GM19372 (cell line): ENCODE measurements around the gene DLGAP1.
"Not testable (repeated sequence)": the region's sequence is repeated elsewhere in the genome, so short reads cannot be mapped to it uniquely, and the experiment has no call there.

ENCODE experiments used
- ATAC-seq: cut with Tn5 transposase; IDR thresholded peaks from one replicate; pipeline ENCODE4 v1.9.1; 2021; ENCODE audit warnings: mild to moderate bottlenecking, low read depth, moderate library complexity; ENCODE audit not compliant: unreplicated experiment

DLGAP1 gene

GRCh38 chr18:3713708-3714107 lies 741.4 kb downstream of the DLGAP1 start:
- no peak for ATAC-seq

GRCh38 chr18:3713166-3713565 lies 741.9 kb downstream of the DLGAP1 start:
- ATAC-seq, result no peak

- no peak for ATAC-seq
Measured at GRCh38 chr18:3712491-3712890, 742.6 kb downstream of the DLGAP1 start.

GRCh38 chr18:3710712-3711301 lies 744.3 kb downstream of the DLGAP1 start:
- ATAC-seq, result no peak

- no peak for ATAC-seq
Measured at GRCh38 chr18:3709205-3709604, 745.9 kb downstream of the DLGAP1 start.

- ATAC-seq, result no peak
Measured at GRCh38 chr18:3706279-3707097, 748.6 kb downstream of the DLGAP1 start.

- no peak for ATAC-seq
Measured at GRCh38 chr18:3704556-3705344, 750.4 kb downstream of the DLGAP1 start.

GRCh38 chr18:3703732-3704176 lies 751.4 kb downstream of the DLGAP1 start:
- ATAC-seq, result no peak

GRCh38 chr18:3699707-3700567 lies 755.2 kb downstream of the DLGAP1 start:
- not testable (repeated sequence) for ATAC-seq

- not testable (repeated sequence) for ATAC-seq
Measured at GRCh38 chr18:3694030-3694778, 760.9 kb downstream of the DLGAP1 start.

- no peak for ATAC-seq
Measured at GRCh38 chr18:3693410-3693809, 761.7 kb downstream of the DLGAP1 start.

GRCh38 chr18:3692691-3693090 lies 762.4 kb downstream of the DLGAP1 start:
- no peak for ATAC-seq

GRCh38 chr18:3692113-3692621 lies 762.9 kb downstream of the DLGAP1 start:
- no peak for ATAC-seq

GRCh38 chr18:3691705-3692104 lies 763.4 kb downstream of the DLGAP1 start:
- no peak for ATAC-seq

GRCh38 chr18:3690764-3691066 lies 764.4 kb downstream of the DLGAP1 start:
- no peak for ATAC-seq

GRCh38 chr18:3689986-3690763 lies 764.9 kb downstream of the DLGAP1 start:
- no peak for ATAC-seq

- ATAC-seq, result no peak
Measured at GRCh38 chr18:3689091-3689490, 766.0 kb downstream of the DLGAP1 start.

- ATAC-seq, result no peak
Measured at GRCh38 chr18:3688690-3689089, 766.4 kb downstream of the DLGAP1 start.

- ATAC-seq, result no peak
Measured at GRCh38 chr18:3683483-3683882, 771.6 kb downstream of the DLGAP1 start.
